Cardiac fibroblast (primary cell): ENCODE measurements around the gene KRR1.
"Not testable (repeated sequence)": the region's sequence is repeated elsewhere in the genome, so short reads cannot be mapped to it uniquely, and the experiment has no call there.

Experiments used
- DNase-seq, 2 donors: peaks; one replicate each; pipeline versions ENCODE4 v3.0.0 to v3.0.0-alpha.2; 2010; ENCODE audit warnings: low read depth in 2 of 2
- H3K4me3 ChIP-seq, 2 donors: replicated peaks in 1 of 2; 1 replicate in 1 of 2; 2 replicates in 1 of 2; pipeline ENCODE4 v1.5.1; 2011; ENCODE audit warnings: low read depth in 2 of 2, low read length in 2 of 2, mild to moderate bottlenecking in 2 of 2, moderate library complexity in 1 of 2
- TF ChIP-seq, protein P1 (sequence below): IDR thresholded peaks from one replicate; pipeline ENCODE4 v1.5.1; 2011; ENCODE audit warnings: low read depth, mild to moderate bottlenecking, low read length, inconsistent platforms

Gene KRR1

GRCh38 chr12:75471902-75472890 is 39.2 kb downstream of the KRR1 start:
- TF ChIP-seq, protein P1, sequence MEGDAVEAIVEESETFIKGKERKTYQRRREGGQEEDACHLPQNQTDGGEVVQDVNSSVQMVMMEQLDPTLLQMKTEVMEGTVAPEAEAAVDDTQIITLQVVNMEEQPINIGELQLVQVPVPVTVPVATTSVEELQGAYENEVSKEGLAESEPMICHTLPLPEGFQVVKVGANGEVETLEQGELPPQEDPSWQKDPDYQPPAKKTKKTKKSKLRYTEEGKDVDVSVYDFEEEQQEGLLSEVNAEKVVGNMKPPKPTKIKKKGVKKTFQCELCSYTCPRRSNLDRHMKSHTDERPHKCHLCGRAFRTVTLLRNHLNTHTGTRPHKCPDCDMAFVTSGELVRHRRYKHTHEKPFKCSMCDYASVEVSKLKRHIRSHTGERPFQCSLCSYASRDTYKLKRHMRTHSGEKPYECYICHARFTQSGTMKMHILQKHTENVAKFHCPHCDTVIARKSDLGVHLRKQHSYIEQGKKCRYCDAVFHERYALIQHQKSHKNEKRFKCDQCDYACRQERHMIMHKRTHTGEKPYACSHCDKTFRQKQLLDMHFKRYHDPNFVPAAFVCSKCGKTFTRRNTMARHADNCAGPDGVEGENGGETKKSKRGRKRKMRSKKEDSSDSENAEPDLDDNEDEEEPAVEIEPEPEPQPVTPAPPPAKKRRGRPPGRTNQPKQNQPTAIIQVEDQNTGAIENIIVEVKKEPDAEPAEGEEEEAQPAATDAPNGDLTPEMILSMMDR: no peak
- DNase-seq: no peak
- no peak overlapping the region for H3K4me3 ChIP-seq

- H3K4me3 ChIP-seq: no peak overlapping the region
- DNase-seq: no peak
- TF ChIP-seq, protein P1: no peak
Observed at GRCh38 chr12:75460204-75460603, 51.2 kb downstream of the KRR1 start.

DNA sequence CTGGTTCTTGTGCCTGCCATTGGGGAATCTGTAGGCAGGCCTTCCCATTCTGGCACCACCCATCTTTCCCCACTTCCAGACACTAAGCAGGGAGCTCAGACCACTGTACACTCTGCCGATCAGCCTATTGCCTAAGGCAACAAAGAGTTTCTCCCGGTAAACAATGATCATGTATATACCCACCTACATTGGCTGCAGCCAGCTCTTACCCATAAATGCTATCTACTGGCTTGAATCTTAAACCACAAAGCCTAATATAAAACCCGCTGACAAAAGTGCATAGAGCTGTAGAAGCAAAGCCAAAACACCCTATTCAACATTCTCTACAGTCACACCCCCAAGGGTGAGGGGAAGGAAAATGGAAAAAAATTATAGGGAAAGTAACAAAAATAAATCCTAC is 51.7 kb downstream of the KRR1 start:
- DNase-seq: no peak
- H3K4me3 ChIP-seq: no peak overlapping the region
- TF ChIP-seq, protein P1: no peak

GRCh38 chr12:75457866-75458265 is 53.5 kb downstream of the KRR1 start:
- DNase-seq, H3K4me3 ChIP-seq: not testable (repeated sequence)

- no peak overlapping the region for H3K4me3 ChIP-seq
- TF ChIP-seq, protein P1: no peak
- DNase-seq: no peak
Observed at GRCh38 chr12:75457191-75457590, 54.2 kb downstream of the KRR1 start.

DNA sequence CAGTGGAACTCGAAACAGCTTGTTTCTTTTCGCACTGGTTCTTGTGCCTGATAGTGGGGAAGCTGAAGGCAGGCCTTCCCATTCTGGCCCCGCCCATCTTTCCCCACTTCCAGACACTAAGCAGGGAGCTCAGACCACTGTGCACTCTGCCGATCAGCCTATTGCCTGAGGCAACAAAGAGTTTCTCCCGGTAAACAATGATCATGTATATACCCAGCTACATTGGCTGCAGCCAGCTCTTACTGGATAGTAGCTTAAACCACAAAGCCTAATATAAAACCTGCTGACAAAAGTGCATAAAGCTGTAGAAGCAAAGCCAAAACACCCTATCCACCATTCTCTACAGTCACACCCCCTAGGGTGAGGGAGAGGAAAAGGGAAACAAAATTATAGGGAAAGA is 55.6 kb downstream of the KRR1 start:
- no peak for DNase-seq
- TF ChIP-seq, protein P1: no peak
- H3K4me3 ChIP-seq: no peak overlapping the region

DNA sequence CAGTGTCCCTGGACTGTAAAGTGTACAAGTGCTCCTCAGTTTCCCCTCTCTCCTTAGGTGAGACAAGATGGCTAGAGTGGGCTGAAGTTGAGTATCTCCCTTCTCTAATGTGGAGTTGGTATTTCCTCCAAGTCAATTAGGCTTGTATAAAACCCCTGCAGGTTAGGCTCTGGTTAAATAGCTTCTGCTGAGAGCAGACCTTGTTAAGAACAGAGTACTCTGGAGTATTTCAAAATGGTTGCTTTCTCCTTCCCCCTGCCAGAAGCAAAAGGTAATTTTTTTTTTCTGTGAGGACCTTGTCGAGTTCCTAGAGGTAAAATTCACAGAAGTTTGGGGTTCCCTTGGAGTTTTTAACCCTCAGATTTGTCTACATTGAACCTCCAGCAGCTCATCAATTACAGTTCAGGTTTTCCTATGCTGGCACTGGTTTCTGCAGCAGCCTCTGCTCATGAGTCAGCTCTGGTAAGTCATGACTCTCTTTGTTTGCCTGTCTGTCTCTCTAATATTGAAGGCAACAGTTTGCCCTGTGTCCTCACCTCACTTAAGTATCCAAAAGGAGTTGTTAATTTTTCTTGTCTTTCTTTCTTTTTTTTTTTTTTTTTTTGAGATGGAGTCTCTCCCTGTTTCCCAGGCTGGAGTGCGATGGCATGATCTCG is 58.6 kb downstream of the KRR1 start:
- TF ChIP-seq, protein P1: no peak
- H3K4me3 ChIP-seq: no peak overlapping the region
- peak; percentile 18 to 64 for DNase-seq
